ENCODE data around the gene CDK17.

DNA sequence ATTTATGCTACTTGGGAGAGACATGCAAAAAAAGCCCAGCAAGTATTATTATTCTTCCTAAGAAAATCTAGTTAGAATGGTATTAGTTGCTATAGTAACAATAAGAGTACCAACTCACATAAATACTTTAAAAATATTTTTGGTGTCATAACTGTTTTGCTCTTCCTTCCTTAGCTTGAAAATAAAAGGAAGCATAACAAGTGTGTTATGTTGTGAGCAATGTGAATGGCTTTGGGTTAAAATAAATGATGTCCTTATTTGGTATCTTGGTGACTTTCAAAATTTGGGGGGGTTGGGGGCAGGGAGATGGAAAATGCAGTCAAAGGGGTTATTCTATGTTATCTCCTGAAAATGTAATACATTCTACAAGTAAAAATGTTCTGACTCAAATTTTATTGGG lies 115.1 kb downstream of the CDK17 start:
- TF ChIP-seq CTCF (IDR thresholded peaks at IDR 0.05; ENCODE audit: insufficient read depth, low read length, poor library complexity, severe bottlenecking) (no peak), EZH2phosphoT487 (conservative IDR thresholded peaks at IDR 0.05; ENCODE audit: low read length) (no peak)
